Measurements from ENCODE around the gene CABLES1. TPM values are rescaled to one million over a fixed set of nuclear protein-coding genes. Genes with fewer than 3 reads are reported as not detected.

The CABLES1 gene
- total RNA-seq, 4 donors from 2014 or later, result 4.0 to 24.0 (median 10.2) TPM

DNA sequence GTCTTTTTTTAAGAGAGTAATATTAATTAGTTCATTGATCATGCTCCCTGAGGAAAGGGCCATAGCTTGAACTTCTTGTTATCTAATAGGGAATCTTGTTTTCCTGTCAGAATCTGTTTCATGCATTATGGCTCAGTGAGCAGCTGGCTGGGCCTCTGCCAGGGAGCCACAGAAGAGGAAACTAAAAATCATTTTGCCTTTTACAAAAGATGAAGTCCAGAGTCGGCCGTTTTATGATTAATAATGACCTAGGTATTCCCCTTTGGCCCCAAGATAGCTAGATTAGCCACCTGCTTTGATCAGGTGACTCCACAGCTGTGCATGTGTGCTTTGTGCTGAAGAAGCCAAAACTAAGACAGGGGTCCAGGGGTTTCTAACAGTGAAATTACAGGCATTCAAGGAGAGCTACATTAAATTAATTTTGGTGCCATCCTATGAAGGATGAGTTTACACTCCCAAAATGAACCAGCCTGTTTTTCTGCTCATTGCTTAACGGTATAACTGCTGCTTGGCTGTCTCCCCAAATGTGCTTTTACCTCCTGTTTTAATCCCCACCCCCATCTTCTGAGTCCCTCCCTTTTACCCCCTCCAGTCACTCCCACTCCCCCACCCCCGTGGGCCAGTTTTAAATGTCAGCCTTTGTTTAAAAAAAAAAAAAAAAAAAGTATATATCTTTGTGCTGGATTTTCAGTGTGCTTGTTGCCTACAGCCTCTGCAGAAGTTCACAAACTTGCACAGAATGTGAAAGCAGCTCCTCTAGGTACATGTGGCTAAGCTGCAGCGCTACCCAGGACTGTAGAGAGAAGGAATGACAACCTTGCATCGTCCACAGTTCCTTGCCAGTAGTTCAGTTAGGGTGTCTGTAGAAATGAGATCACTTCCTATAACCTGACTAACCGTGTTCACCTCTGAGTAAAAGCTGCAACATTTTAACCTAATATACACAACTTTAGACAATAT, 93.1 kb downstream of the CABLES1 start:
- peaks cover 0 to 74% (median 29%) of the 10 kb centered on the region in 3 donors for H3K4me1 ChIP-seq
- H3K9me3 ChIP-seq, result no peaks in the 10 kb centered on the region

DNA sequence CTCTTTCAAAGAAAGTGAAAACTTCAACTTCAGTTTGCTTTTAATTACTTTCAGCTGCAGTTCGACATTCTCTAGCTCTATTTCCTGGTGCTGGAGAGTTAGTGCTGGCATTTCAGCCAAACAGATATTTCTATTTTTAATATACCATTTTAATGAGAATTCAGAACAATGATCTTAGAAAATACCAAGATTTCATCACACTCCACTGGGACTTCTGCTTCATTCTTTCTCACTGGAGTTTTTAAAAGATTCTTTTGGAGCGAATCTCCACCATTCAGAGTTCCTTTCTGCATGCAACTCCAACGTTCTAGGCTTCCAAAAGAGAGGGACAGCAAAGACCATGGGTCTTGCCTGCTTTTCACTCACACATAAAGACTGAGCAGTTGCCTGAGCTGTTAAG, 94.2 kb downstream of the CABLES1 start:
- peak overlapping the region in 2 of 4 donors; percentile 71 to 73 for H3K27ac ChIP-seq
- 34 to 53% methylated on average over 3 of the region's 3 CpGs for WGBS, 2 donors (ENCODE audit: low coverage in 1 of 2)
- H3K4me3 ChIP-seq, result no peak overlapping the region
- peaks cover 0 to 2% of the 10 kb centered on the region in 2 donors for H3K36me3 ChIP-seq
- TF ChIP-seq EP300 (IDR thresholded peaks at IDR 0.05) (no peak), POLR2AphosphoS5 (IDR thresholded peaks at IDR 0.05) (no peak), POLR2A (IDR thresholded peaks at IDR 0.05) (no peak)
- TF ChIP-seq, protein P1, sequence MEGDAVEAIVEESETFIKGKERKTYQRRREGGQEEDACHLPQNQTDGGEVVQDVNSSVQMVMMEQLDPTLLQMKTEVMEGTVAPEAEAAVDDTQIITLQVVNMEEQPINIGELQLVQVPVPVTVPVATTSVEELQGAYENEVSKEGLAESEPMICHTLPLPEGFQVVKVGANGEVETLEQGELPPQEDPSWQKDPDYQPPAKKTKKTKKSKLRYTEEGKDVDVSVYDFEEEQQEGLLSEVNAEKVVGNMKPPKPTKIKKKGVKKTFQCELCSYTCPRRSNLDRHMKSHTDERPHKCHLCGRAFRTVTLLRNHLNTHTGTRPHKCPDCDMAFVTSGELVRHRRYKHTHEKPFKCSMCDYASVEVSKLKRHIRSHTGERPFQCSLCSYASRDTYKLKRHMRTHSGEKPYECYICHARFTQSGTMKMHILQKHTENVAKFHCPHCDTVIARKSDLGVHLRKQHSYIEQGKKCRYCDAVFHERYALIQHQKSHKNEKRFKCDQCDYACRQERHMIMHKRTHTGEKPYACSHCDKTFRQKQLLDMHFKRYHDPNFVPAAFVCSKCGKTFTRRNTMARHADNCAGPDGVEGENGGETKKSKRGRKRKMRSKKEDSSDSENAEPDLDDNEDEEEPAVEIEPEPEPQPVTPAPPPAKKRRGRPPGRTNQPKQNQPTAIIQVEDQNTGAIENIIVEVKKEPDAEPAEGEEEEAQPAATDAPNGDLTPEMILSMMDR (IDR thresholded peaks at IDR 0.05), result no peak
- H3K4me1 ChIP-seq, result peaks cover 0 to 74% (median 29%) of the 10 kb centered on the region in 3 donors
- H3K9me3 ChIP-seq, result no peaks in the 10 kb centered on the region
- H3K27me3 ChIP-seq, result no peaks in the 10 kb centered on the region
- no peak for ATAC-seq

More for the DNA sequence above, 93.1 kb downstream of the CABLES1 start:
- Histone ChIP-seq H3K27me3 (no peaks in the 10 kb centered on the region), H3K4me3 (no peak overlapping the region), H3K36me3 (no peaks in the 10 kb centered on the region), H3K27ac (peak overlapping the region in 3 of 4 donors; percentile 53 to 73 (median 71))
- WGBS, 2 donors (ENCODE audit: low coverage in 1 of 2), result 17 to 19% methylated on average over 7 of the region's 7 CpGs
- TF ChIP-seq POLR2AphosphoS5 (IDR thresholded peaks at IDR 0.05) (peak; percentile 53), EP300 (IDR thresholded peaks at IDR 0.05) (no peak)
- no peak for ATAC-seq

DNA sequence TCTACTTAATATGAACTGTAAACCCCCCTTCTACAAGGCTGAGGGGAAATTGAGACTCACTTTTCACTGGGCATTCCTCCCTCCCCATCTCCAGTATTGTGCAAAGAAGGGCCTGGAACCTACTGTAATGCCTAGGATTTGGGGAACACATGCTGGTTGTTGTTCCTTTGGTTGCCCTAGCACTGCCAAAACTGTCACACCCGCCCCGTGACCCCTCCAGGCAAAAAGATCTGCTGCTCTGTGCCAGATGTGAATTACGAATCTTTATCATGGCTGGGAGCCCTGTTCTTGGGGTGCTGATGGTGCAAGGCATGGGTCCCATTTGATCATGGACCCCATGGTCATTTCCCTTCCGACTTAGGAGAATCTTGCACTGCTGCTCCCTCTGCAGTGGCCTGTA, 95.4 kb downstream of the CABLES1 start:
- 72 to 100% methylated on average over 2 to 4 of the region's 4 CpGs for WGBS, 2 donors (ENCODE audit: low coverage in 1 of 2)
- peak; percentile 3 for ATAC-seq
- TF ChIP-seq POLR2AphosphoS5 (IDR thresholded peaks at IDR 0.05) (no peak), EP300 (IDR thresholded peaks at IDR 0.05) (no peak), POLR2A (IDR thresholded peaks at IDR 0.05) (no peak)
- TF ChIP-seq, protein P1 (IDR thresholded peaks at IDR 0.05), result no peak
- Histone ChIP-seq H3K4me1 (peaks cover 0 to 62% (median 29%) of the 10 kb centered on the region in 3 donors), H3K36me3 (peaks cover 0 to 6% of the 10 kb centered on the region in 2 donors), H3K9me3 (no peaks in the 10 kb centered on the region), H3K27ac (peak overlapping the region in 3 of 4 donors; percentile 60 to 78 (median 73)), H3K27me3 (no peaks in the 10 kb centered on the region), H3K4me3 (no peak overlapping the region)

DNA sequence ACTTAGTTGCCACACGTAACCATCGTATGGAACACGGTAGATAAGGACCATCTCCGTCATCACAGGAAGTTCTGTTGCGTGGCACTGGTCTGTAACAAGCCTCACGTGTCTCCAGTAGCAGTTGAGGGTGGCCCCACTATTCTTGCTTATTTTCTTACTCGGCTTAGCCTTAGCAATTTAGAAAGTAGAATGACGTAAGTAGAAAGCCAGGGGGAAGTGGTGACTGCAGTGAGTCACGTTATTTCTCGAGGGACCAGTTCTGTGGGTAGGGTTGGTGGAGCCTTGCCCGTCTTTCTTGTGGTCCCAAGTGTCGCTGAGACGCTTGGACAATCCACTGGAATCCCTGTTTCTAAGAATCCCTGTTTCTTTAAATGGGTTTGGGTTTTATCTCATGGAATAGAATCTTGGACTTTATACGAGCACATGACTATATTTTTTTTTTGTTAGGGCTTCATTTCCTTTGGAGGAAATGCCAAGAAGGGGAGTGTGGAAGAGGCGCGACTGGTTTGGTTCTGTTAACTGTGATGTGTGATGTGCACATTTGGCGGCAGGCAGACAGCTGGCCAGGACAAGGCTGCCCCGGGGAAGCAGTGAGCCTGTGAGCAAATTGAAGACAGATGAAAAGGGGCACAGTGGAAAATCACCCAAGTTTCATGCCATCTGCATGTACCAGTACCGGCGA, 96.2 kb downstream of the CABLES1 start:
- WGBS, 2 donors (ENCODE audit: low coverage in 1 of 2), result 54 to 65% methylated on average over 11 to 20 of the region's 20 CpGs
- TF ChIP-seq, protein P1 (IDR thresholded peaks at IDR 0.05), result no peak
- TF ChIP-seq POLR2A (IDR thresholded peaks at IDR 0.05) (no peak), EP300 (IDR thresholded peaks at IDR 0.05) (no peak), POLR2AphosphoS5 (IDR thresholded peaks at IDR 0.05) (no peak)

DNA sequence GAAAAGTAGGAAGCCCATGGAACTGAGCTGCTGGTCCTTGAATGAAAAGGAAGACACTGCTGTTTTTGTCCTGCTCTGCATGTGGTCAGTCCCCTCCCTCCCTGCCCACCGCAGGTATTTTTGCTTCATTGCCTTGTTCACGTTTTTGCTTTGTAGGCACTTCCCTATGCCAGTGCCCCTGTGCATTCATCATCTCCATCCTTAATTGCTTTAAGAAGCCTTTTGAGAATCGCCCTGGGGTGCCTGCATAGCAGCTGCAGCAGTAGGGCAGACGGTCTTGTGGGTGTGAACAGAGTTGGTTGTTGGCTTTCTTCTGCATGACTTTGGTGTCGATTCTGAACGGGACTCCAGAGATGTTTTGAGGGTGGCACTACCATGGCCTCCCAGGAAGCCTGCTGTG, 97.0 kb downstream of the CABLES1 start:
- no peaks in the 10 kb centered on the region for H3K9me3 ChIP-seq
- H3K4me3 ChIP-seq, result no peak overlapping the region
- no peak for ATAC-seq
- H3K4me1 ChIP-seq, result peaks cover 0 to 50% (median 27%) of the 10 kb centered on the region in 3 donors
- no peaks in the 10 kb centered on the region for H3K27me3 ChIP-seq
- TF ChIP-seq EP300 (IDR thresholded peaks at IDR 0.05) (no peak), POLR2AphosphoS5 (IDR thresholded peaks at IDR 0.05) (no peak), POLR2A (IDR thresholded peaks at IDR 0.05) (no peak)
- TF ChIP-seq, protein P1 (IDR thresholded peaks at IDR 0.05), result no peak
- peak overlapping the region in 1 of 4 donors; percentile 73 for H3K27ac ChIP-seq
- 74 to 81% methylated on average over 4 to 6 of the region's 6 CpGs for WGBS, 2 donors (ENCODE audit: low coverage in 1 of 2)
- peaks cover 0 to 6% of the 10 kb centered on the region in 2 donors for H3K36me3 ChIP-seq

More for the DNA sequence above, 96.2 kb downstream of the CABLES1 start:
- Histone ChIP-seq H3K4me3 (no peak overlapping the region), H3K36me3 (peaks cover 0 to 6% of the 10 kb centered on the region in 2 donors), H3K27me3 (no peaks in the 10 kb centered on the region), H3K27ac (peak overlapping the region in 3 of 4 donors; percentile 60 to 78 (median 73)), H3K4me1 (peaks cover 0 to 54% (median 27%) of the 10 kb centered on the region in 3 donors), H3K9me3 (no peaks in the 10 kb centered on the region)
- ATAC-seq, result peak; percentile 83

All from gastroesophageal sphincter (tissue), 4 donors.